ENCODE data around the gene PJVK.

- TF ChIP-seq MAFK (IDR thresholded peaks at IDR 0.05; ENCODE audit: low read depth, low read length) = no peak
- TF ChIP-seq POLR2A (IDR thresholded peaks at IDR 0.05; ENCODE audit: low read depth, low read length) = no peak
- no peak for TF ChIP-seq CTCF (conservative IDR thresholded peaks at IDR 0.05; ENCODE audit: low read depth, low read length)
- TF ChIP-seq RAD21 (IDR thresholded peaks at IDR 0.05; ENCODE audit: low read length) = no peak
- TF ChIP-seq MXI1 (IDR thresholded peaks at IDR 0.05; ENCODE audit: borderline replicate concordance, low read depth, low read length) = no peak
- TF ChIP-seq RFX5 (IDR thresholded peaks at IDR 0.05; ENCODE audit: low read depth, low read length) = no peak
- TF ChIP-seq MAZ (IDR thresholded peaks at IDR 0.05; ENCODE audit: borderline replicate concordance, low read depth, low read length) = no peak
- no peak for TF ChIP-seq CEBPB (IDR thresholded peaks at IDR 0.05; ENCODE audit: low read depth, low read length)
- TF ChIP-seq USF2 (IDR thresholded peaks at IDR 0.05; ENCODE audit: low read depth, low read length) = no peak
- TF ChIP-seq NFE2L2 (IDR thresholded peaks at IDR 0.05; ENCODE audit: low read depth, low read length) = no peak
- no peak for TF ChIP-seq ELK1 (IDR thresholded peaks at IDR 0.05; ENCODE audit: borderline replicate concordance, low read depth, low read length)
These were observed 30.6 kb upstream of the PJVK start for GRCh38 chr2:178420463-178420999.
